ENCODE measurements around the gene LRRC41. TPM values are rescaled to one million over a fixed set of nuclear protein-coding genes. Genes with fewer than 3 reads are reported as not detected.

The LRRC41 gene
- polyA plus RNA-seq, 1 of the 3 experiments (the other 2 are of a cell fraction), result 59.3 TPM

DNA sequence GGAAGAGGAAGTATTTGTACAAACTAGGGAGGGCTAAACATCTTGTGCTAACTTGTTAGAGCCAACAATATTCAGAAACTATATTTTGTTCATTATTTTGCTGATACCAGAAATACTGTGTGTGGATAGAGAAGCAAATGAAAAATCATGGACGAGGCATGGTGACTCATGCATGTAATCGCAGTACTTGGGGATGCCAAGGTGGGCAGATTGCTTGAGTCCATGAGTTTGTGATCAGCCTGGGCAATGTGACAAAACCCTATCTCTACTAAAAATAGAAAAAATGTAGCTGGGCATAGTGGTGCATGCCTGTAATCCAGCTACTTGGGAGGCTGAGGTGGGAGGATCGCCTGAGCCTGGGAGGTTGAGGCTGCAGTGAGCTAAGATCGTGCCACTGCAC lies 13.4 kb downstream of the LRRC41 start:
- H4K20me1 ChIP-seq (ENCODE audit: insufficient read depth), result peaks cover 3% of the 10 kb centered on the region; the same call in 1 of the 2 replicates
- 0 out of 4 replicates have a peak, but pooled peaks cover 0 to 6% of the 10 kb centered on the region in 2 experiments for H3K4me1 ChIP-seq (ENCODE audit: control insufficient read depth in 1 of 2, insufficient read depth in 2 of 2, low read depth in 1 of 2, low read length in 1 of 2)
- TF ChIP-seq SIN3A (IDR thresholded peaks at IDR 0.05; ENCODE audit: borderline replicate concordance, low read depth, low read length) (no peak), PBX3 (IDR thresholded peaks at IDR 0.05) (no peak), RCOR1 (IDR thresholded peaks at IDR 0.05; ENCODE audit: low read length) (no peak), GABPA (IDR thresholded peaks at IDR 0.05; ENCODE audit: low read depth) (no peak)
- no peak overlapping the region for H3K4me2 ChIP-seq
- DNase-seq, result no peak
- ChIA-PET POLR2A (interaction anchor here (0.6 kb wide), 1 partner anchor 72 kb away, joined by 3 read pairs; no protein-coding TSS in a partner anchor), CTCF (interaction anchor here (1.0 to 1.1 kb wide), 2 partner anchors 9 to 13 kb away, joined by 3 to 4 read pairs; no protein-coding TSS in a partner anchor)
- no peak overlapping the region for H3K9ac ChIP-seq
- peaks cover 23 to 31% of the 10 kb centered on the region in 2 experiments for H3K36me3 ChIP-seq (replicated peaks in 1 of 2; ENCODE audit: control insufficient read depth in 1 of 2, insufficient read depth in 2 of 2, low read length in 1 of 2)
- WGBS (ENCODE audit: low lambda C conversion rate), result 90% methylated on average over 4 of the region's 4 CpGs
- no peak overlapping the region for H2AFZ ChIP-seq (ENCODE audit: low read depth)
- peaks cover 40% of the 10 kb centered on the region for H3F3A ChIP-seq (replicated peaks; ENCODE audit: insufficient read depth)
- peak overlapping the region in 1 of 2 experiments; percentile 57; a peak in 2 of 4 replicates for H3K27ac ChIP-seq (ENCODE audit: low read depth in 2 of 2, low read length in 1 of 2)
- H3K79me2 ChIP-seq (ENCODE audit: insufficient read depth), result 0 out of 2 replicates have a peak, but pooled peaks cover 6% of the 10 kb centered on the region
- no peaks in the 10 kb centered on the region for H3K9me2 ChIP-seq
- no peak overlapping the region for H3K4me3 ChIP-seq (ENCODE audit: low read depth in 2 of 2, low read length in 1 of 2)
- H3K9me3 ChIP-seq, result no peaks in the 10 kb centered on the region
- no peaks in the 10 kb centered on the region for H3K27me3 ChIP-seq (ENCODE audit: insufficient read depth)

DNA sequence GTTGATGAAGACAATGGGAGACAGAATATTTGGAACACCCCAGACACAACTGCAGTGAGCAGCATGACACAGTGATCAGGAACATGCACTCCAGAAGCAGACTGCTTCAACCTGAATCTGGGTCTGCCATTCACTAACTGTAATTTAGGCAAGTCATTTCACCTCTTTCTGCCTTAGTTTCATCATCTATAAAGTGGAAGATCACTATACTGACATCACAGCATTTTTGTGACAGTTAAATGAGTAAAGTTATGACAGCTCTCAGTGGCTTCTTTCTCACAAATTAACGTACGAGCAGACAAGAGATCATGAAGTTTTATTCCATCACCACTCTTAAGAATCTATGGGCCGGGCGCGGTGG lies 14.3 kb downstream of the LRRC41 start:
- peak overlapping the region in 1 of 2 experiments; percentile 57; a peak in 2 of 4 replicates for H3K27ac ChIP-seq (ENCODE audit: low read depth in 2 of 2, low read length in 1 of 2)

More for the DNA sequence above, 14.3 kb downstream of the LRRC41 start:
- no peak overlapping the region for H3K4me3 ChIP-seq (ENCODE audit: low read depth in 2 of 2, low read length in 1 of 2)
- 96% methylated on average over 5 of the region's 5 CpGs for WGBS (ENCODE audit: low lambda C conversion rate)
- no peak for TF ChIP-seq EZH2phosphoT487 (IDR thresholded peaks at IDR 0.05; ENCODE audit: borderline replicate concordance, low read depth)
- no peak for TF ChIP-seq SMC3 (IDR thresholded peaks at IDR 0.05; ENCODE audit: low read depth, low read length)
- TF ChIP-seq NRF1 (IDR thresholded peaks at IDR 0.05; ENCODE audit: low read depth, low read length), result no peak
- TF ChIP-seq JUND (IDR thresholded peaks at IDR 0.05), result no peak
- no peak for TF ChIP-seq CTCF (IDR thresholded peaks at IDR 0.05)
- no peak for TF ChIP-seq YY1 (IDR thresholded peaks at IDR 0.05; ENCODE audit: low read depth)
- TF ChIP-seq, protein P1, sequence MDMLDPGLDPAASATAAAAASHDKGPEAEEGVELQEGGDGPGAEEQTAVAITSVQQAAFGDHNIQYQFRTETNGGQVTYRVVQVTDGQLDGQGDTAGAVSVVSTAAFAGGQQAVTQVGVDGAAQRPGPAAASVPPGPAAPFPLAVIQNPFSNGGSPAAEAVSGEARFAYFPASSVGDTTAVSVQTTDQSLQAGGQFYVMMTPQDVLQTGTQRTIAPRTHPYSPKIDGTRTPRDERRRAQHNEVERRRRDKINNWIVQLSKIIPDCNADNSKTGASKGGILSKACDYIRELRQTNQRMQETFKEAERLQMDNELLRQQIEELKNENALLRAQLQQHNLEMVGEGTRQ (IDR thresholded peaks at IDR 0.05; ENCODE audit: borderline replicate concordance, low read depth, low read length), result no peak
- H3K9me3 ChIP-seq, result no peaks in the 10 kb centered on the region
- no peak overlapping the region for H2AFZ ChIP-seq (ENCODE audit: low read depth)
- H3K9ac ChIP-seq, result no peak overlapping the region
- 0 out of 2 replicates have a peak, but pooled peaks cover 6% of the 10 kb centered on the region for H3K79me2 ChIP-seq (ENCODE audit: insufficient read depth)
- peaks cover 3% of the 10 kb centered on the region; the same call in 1 of the 2 replicates for H4K20me1 ChIP-seq (ENCODE audit: insufficient read depth)
- 0 out of 4 replicates have a peak, but pooled peaks cover 0 to 6% of the 10 kb centered on the region in 2 experiments for H3K4me1 ChIP-seq (ENCODE audit: control insufficient read depth in 1 of 2, insufficient read depth in 2 of 2, low read depth in 1 of 2, low read length in 1 of 2)
- no peaks in the 10 kb centered on the region for H3K9me2 ChIP-seq
- POLR2A ChIA-PET, result no interaction called here
- H3K27me3 ChIP-seq (ENCODE audit: insufficient read depth), result no peaks in the 10 kb centered on the region
- CTCF ChIA-PET, result interaction anchor here (0.8 kb wide), 1 partner anchor 21 kb away, joined by 3 read pairs; no protein-coding TSS in a partner anchor
- no peak overlapping the region for H3K4me2 ChIP-seq
- peaks cover 18 to 40% of the 10 kb centered on the region in 2 experiments for H3K36me3 ChIP-seq (replicated peaks in 1 of 2; ENCODE audit: control insufficient read depth in 1 of 2, insufficient read depth in 2 of 2, low read length in 1 of 2)
- DNase-seq, result no peak
- H3F3A ChIP-seq (replicated peaks; ENCODE audit: insufficient read depth), result peaks cover 40% of the 10 kb centered on the region

All from SK-N-SH (cell line).